Mucosa of descending colon (tissue), 3 donors: ENCODE results near the gene DPYSL5. TPM values are rescaled to one million over a fixed set of nuclear protein-coding genes. Genes with fewer than 3 reads are reported as not detected.
A peak's percentile ranks its signal among the peaks of the same experiment; 100 is the strongest.

Experiments
- ATAC-seq: fragments of 200-7000 bp; cut with Tn5 transposase; one replicate; pipeline ENCODE4 v1.9.1; 2020; ENCODE audit warnings: mild to moderate bottlenecking, moderate library complexity
- DNase-seq, 3 donors: peaks; one replicate each; pipeline ENCODE4 v3.0.0-alpha.2; 2020
- H3K36me3 ChIP-seq: fragments of 200-600 bp; one replicate; pipeline ENCODE4 v1.8.0; 2021; ENCODE audit warnings: low read depth, mild to moderate bottlenecking
- H3K4me1 ChIP-seq: fragments of 200-600 bp; one replicate; pipeline ENCODE4 v1.8.0; 2021; ENCODE audit warnings: low read depth, mild to moderate bottlenecking
- H3K4me3 ChIP-seq: fragments of 200-600 bp; one replicate; pipeline ENCODE4 v1.8.0; 2021; ENCODE audit warnings: mild to moderate bottlenecking
- H3K9me3 ChIP-seq: fragments of 200-600 bp; one replicate; pipeline ENCODE4 v1.8.0; 2021; ENCODE audit warnings: mild to moderate bottlenecking
- intact Hi-C, 2 donors: fragments of 100-400 bp; cut with DNase I in 1 of 2; cut with micrococcal nuclease in 1 of 2; formaldehyde crosslinking; loops; one replicate each; pipeline versions ENCODE4 v1.11.0 to v1.11.1; 2022; cut with DNase I, micrococcal nuclease
- total RNA-seq, 3 donors: library from RNA; stranded (reverse); fragmentation: NEBNext Ultra II Directional in 2 of 3; extraction: Animal tissue kit (Norgen Biotek cat#: 25700) in 2 of 3; gene quantifications; one replicate each; pipeline versions ENCODE4 v1.2.1 to v1.2.4, GENCODE V29; 2021 to 2023
- TF ChIP-seq, protein P1 (sequence below): fragments of 200-600 bp; IDR thresholded peaks from one replicate; pipeline ENCODE4 v1.8.0; 2022; ENCODE audit warnings: antibody characterized with exemption, mild to moderate bottlenecking
- donor health status: DM: no; HTN: no; CAD: no; lungs with moderate emphysema.
- donor health status: DM: no; HTN: no; CAD: no.
- donor health status: DM: no; HTN: yes; CAD: no.

DPYSL5 gene
- total RNA-seq, 3 donors from 2014 or later, result 0.24 to 1.3 (median 0.38) TPM

- ATAC-seq (peak; percentile 55), DNase-seq (peak in 1 of 3 donors; percentile 12)
- TF ChIP-seq, protein P1, sequence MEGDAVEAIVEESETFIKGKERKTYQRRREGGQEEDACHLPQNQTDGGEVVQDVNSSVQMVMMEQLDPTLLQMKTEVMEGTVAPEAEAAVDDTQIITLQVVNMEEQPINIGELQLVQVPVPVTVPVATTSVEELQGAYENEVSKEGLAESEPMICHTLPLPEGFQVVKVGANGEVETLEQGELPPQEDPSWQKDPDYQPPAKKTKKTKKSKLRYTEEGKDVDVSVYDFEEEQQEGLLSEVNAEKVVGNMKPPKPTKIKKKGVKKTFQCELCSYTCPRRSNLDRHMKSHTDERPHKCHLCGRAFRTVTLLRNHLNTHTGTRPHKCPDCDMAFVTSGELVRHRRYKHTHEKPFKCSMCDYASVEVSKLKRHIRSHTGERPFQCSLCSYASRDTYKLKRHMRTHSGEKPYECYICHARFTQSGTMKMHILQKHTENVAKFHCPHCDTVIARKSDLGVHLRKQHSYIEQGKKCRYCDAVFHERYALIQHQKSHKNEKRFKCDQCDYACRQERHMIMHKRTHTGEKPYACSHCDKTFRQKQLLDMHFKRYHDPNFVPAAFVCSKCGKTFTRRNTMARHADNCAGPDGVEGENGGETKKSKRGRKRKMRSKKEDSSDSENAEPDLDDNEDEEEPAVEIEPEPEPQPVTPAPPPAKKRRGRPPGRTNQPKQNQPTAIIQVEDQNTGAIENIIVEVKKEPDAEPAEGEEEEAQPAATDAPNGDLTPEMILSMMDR, result no peak
- Histone ChIP-seq H3K9me3 (no peaks in the 10 kb centered on the region), H3K4me1 (no peaks in the 10 kb centered on the region), H3K36me3 (no peaks in the 10 kb centered on the region), H3K4me3 (no peak overlapping the region)
- intact Hi-C loops, result no loop called here
Measured at GRCh38 chr2:26905341-26906198, 57.6 kb downstream of the DPYSL5 start.

DNA sequence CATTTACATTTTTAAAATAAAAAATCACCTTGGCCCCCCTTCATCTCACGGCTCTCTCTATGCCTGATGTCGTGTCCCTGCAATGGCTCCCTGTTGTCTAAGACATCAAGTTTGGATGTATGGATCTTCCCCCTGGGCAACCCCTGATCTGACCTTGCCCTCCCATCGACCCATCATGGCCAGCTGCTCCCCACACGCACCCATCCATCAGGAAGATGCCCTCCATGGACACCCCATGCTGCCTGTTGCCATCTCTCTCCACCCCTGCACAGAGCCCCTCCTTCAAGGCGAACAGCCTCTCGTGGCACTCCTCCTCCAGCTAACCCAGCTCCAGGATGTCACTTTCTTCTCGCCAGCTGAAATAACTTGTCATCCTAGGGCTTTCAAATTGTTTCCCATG, 59.5 kb downstream of the DPYSL5 start:
- Histone ChIP-seq H3K4me1 (no peaks in the 10 kb centered on the region), H3K36me3 (no peaks in the 10 kb centered on the region), H3K9me3 (no peaks in the 10 kb centered on the region), H3K4me3 (no peak overlapping the region)
- ATAC-seq (no peak), DNase-seq (no peak)
- intact Hi-C loops, result no loop called here
- TF ChIP-seq, protein P1, result no peak

DNA sequence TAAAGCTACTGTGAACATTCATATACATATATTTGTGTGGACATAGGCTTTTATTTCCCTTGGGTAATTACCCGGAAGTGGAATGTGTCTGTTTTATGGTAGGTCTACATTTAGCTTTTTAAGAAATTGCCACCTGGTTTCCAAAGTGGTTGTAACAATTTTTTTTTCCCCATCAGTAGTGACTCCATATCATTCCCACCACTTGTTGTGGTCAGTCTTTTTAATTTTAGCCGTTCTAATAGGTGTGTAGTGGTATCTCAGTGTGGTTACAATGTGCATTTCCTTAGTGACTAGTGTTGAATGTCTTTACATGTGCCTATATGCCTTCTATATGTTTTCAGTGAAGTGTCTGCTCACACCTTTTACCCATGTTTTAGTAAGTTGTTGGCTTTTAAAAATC, 62.2 kb downstream of the DPYSL5 start:
- intact Hi-C loops, result no loop called here
- peak; percentile 28 for ATAC-seq
- no peak for DNase-seq

GRCh38 chr2:26911911-26912861, 64.3 kb downstream of the DPYSL5 start:
- H3K4me1 ChIP-seq, result no peaks in the 10 kb centered on the region
- no peaks in the 10 kb centered on the region for H3K36me3 ChIP-seq
- no peak overlapping the region for H3K4me3 ChIP-seq
- no peaks in the 10 kb centered on the region for H3K9me3 ChIP-seq
- no peak for DNase-seq
- ATAC-seq, result no peak
- TF ChIP-seq, protein P1, result no peak
- intact Hi-C loops, result no loop called here

More for the DNA sequence above, 62.2 kb downstream of the DPYSL5 start:
- Histone ChIP-seq H3K9me3 (no peaks in the 10 kb centered on the region), H3K4me1 (no peaks in the 10 kb centered on the region), H3K36me3 (no peaks in the 10 kb centered on the region), H3K4me3 (no peak overlapping the region)
- TF ChIP-seq, protein P1, result no peak

DNA sequence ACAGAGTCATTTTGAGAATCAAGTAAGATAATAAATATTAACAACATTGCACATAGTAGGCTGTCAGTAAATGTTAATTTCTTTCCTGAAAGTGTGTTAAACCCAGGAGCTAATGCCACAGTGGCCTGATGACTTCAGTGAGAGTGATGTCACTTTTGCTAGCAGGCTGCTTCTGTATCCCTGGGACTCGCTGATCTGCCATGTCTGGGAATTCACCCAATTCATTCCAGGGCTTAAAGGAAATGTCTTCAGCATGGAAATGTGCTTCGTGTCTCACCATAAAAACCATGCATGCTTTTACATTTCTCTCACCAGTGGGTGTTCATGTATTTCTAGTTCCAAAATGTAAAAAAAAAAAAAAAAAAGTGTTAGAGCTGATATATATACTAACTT, 65.7 kb downstream of the DPYSL5 start:
- H3K4me3 ChIP-seq, result no peak overlapping the region
- H3K36me3 ChIP-seq, result no peaks in the 10 kb centered on the region
- DNase-seq (no peak), ATAC-seq (no peak)
- TF ChIP-seq, protein P1, result no peak
- H3K4me1 ChIP-seq, result no peaks in the 10 kb centered on the region
- H3K9me3 ChIP-seq, result no peaks in the 10 kb centered on the region
- intact Hi-C loops, result no loop called here
